Gastroesophageal sphincter (tissue), 4 donors: Measurements from ENCODE around the gene RCSD1. TPM values are rescaled to one million over a fixed set of nuclear protein-coding genes. Genes with fewer than 3 reads are reported as not detected.

Source experiments
- ATAC-seq: fragments of 150-250 bp; one replicate; pipeline ENCODE4 v1.9.1; 2016; ENCODE audit warnings: mild to moderate bottlenecking, moderate library complexity
- H3K27ac ChIP-seq, 4 donors: fragments of 200-600 bp; sonication (generic) in 3 of 4; 1 replicate in 3 of 4; 2 replicates in 1 of 4; pipeline ENCODE4 v1.5.1; 2016 to 2019
- H3K27me3 ChIP-seq: fragments of 200-600 bp; sonication (generic); one replicate; pipeline ENCODE4 v1.5.1; 2019
- H3K36me3 ChIP-seq, 2 donors: fragments of 200-600 bp; sonication (generic); one replicate each; pipeline ENCODE4 v1.5.1; 2019; ENCODE audit warnings: control low read depth in 1 of 2
- H3K4me1 ChIP-seq, 3 donors: fragments of 200-600 bp; sonication (generic); 1 replicate in 2 of 3; 2 replicates in 1 of 3; pipeline ENCODE4 v1.5.1; 2016 to 2019; ENCODE audit warnings: control low read depth in 2 of 3
- H3K4me3 ChIP-seq, 2 donors: fragments of 200-600 bp; sonication (generic); one replicate each; pipeline ENCODE4 v1.5.1; 2019; ENCODE audit warnings: mild to moderate bottlenecking in 1 of 2, moderate library complexity in 1 of 2
- H3K9me3 ChIP-seq, 3 donors: fragments of 200-600 bp; sonication (generic); one replicate each; pipeline ENCODE4 v1.5.1; 2017 to 2019; ENCODE audit warnings: control low read depth in 2 of 3
- EP300 ChIP-seq: sonication (generic); formaldehyde crosslinking; IDR thresholded peaks from one replicate; pipeline ENCODE4 v1.6.1; 2017; ENCODE audit warnings: antibody characterized with exemption, mild to moderate bottlenecking
- POLR2A ChIP-seq, 2 donors: fragments of 450-650 bp; IDR thresholded peaks; one replicate each; pipeline ENCODE4 v1.6.1; 2017; ENCODE audit warnings: antibody characterized with exemption in 2 of 2, mild to moderate bottlenecking in 2 of 2, moderate library complexity in 1 of 2
- POLR2AphosphoS5 ChIP-seq: sonication (generic); formaldehyde crosslinking; IDR thresholded peaks from one replicate; pipeline ENCODE4 v1.6.1; 2017; ENCODE audit warnings: antibody characterized with exemption
- WGBS, 2 donors: methylation state at CpG; one replicate each; pipeline ENCODE4 v1.1.5; 2018; ENCODE audit warnings: low coverage in 1 of 2; 5-methylcytosine and 5-hydroxymethylcytosine counted together
- total RNA-seq, 4 donors: library from RNA; depleted of rRNA; stranded (reverse); fragments of >200 nt; gene quantifications; one replicate each; pipeline ENCODE4 v1.1.0, GENCODE V29; 2016
- TF ChIP-seq, protein P1 (sequence below), 4 experiments: fragments of 200-600 bp in 2 of 4; fragments of 450-650 bp in 2 of 4; sonication (generic) in 1 of 4; IDR thresholded peaks; one replicate each; pipeline ENCODE4 v1.5.1; 2017 to 2019; ENCODE audit warnings: antibody characterized with exemption in 4 of 4, mild to moderate bottlenecking in 2 of 4, moderate library complexity in 2 of 4

RCSD1 gene
- total RNA-seq, 4 donors from 2014 or later = 14.5 to 20.6 (median 17.3) TPM

DNA sequence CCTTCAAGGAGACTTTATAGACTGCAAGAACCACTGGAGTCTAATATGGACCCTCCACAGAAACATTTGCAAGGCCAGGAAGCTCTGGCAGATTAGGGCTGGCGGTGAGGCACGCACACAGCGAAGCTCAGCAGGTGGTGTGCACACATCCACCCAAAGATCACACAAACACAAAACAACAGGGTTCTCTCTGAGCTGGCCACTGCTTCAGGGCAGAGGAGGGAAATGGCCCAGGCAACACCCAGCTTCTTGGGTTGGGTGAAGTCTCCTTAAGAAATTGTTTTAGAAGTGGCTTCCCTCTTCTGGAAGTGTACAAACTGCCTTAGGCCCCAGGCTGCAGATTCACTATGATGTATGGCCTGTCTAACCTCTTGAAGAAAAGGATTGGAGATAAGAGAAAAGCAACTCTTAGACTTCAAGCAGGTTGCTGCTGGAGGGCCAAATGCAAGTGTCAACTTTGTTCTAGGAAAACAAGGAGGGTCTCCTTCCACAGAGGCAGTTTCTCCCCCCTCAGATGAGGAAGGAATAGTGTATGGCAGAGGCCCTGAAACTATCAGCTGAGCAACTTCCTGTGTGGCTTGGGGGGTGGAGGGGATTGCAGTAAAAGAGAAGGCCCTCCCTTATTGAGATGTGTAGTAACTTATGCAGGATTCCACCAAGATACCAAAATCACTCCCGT, 2.0 kb downstream of the RCSD1 start:
- WGBS, 2 donors = 67 to 95% methylated on average over 2 to 3 of the region's 4 CpGs
- Histone ChIP-seq H3K4me3 (peak overlapping the region in 1 of 2 donors; percentile 76), H3K27me3 (no peaks in the 10 kb centered on the region), H3K36me3 (no peaks in the 10 kb centered on the region), H3K4me1 (peaks cover 0 to 86% (median 13%) of the 10 kb centered on the region in 3 donors), H3K27ac (peak overlapping the region in 3 of 4 donors; percentile 50 to 89 (median 78)), H3K9me3 (no peaks in the 10 kb centered on the region)
- no peak for TF ChIP-seq POLR2AphosphoS5
- no peak for TF ChIP-seq EP300
- TF ChIP-seq, protein P1, sequence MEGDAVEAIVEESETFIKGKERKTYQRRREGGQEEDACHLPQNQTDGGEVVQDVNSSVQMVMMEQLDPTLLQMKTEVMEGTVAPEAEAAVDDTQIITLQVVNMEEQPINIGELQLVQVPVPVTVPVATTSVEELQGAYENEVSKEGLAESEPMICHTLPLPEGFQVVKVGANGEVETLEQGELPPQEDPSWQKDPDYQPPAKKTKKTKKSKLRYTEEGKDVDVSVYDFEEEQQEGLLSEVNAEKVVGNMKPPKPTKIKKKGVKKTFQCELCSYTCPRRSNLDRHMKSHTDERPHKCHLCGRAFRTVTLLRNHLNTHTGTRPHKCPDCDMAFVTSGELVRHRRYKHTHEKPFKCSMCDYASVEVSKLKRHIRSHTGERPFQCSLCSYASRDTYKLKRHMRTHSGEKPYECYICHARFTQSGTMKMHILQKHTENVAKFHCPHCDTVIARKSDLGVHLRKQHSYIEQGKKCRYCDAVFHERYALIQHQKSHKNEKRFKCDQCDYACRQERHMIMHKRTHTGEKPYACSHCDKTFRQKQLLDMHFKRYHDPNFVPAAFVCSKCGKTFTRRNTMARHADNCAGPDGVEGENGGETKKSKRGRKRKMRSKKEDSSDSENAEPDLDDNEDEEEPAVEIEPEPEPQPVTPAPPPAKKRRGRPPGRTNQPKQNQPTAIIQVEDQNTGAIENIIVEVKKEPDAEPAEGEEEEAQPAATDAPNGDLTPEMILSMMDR (IDR thresholded peaks at IDR 0.05) = no peak
- TF ChIP-seq POLR2A (IDR thresholded peaks at IDR 0.05) = no peak
- ATAC-seq = peak; percentile 25

DNA sequence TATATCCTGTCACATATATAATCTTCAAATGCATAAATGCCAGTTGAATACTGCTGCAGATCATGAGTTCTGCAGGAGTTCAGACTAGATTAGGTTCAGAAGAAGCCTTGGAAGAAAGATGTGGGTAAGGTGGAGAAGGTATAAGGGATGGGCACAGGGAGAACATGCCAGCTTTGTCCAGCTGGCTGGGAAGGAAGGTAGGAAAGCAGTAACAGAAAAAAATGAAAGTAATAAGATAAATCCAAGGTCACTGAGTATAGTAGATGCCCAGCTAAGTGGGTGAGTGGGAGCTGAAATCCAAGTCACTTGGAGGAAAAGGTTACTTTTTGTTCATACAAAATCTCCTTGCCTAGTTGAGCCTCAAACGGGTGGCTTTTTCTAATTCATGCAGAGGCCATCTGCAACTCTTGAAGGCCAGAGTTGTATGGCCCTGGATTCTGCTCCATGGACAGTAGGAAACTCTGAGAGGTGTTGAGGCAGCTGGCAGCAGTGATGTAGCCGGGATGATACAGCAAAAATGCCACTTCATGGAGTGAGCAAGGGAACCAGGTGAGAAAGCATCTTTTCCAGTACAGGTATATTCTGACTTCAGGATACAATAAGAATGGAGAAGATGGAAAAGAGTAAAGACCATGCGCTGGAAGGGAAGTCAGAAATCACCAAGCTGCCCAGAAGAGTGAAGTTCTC, 3.4 kb downstream of the RCSD1 start:
- peaks cover 0 to 83% (median 13%) of the 10 kb centered on the region in 3 donors for H3K4me1 ChIP-seq
- no peak for ATAC-seq
- no peaks in the 10 kb centered on the region for H3K9me3 ChIP-seq
- no peaks in the 10 kb centered on the region for H3K27me3 ChIP-seq
- TF ChIP-seq, protein P1 (IDR thresholded peaks at IDR 0.05) = no peak
- TF ChIP-seq EP300 (no peak), POLR2A (IDR thresholded peaks at IDR 0.05) (no peak), POLR2AphosphoS5 (no peak)
- no peaks in the 10 kb centered on the region for H3K36me3 ChIP-seq
- H3K4me3 ChIP-seq = no peak overlapping the region
- no peak overlapping the region for H3K27ac ChIP-seq
- 77 to 83% methylated on average over 3 of the region's 3 CpGs for WGBS, 2 donors

GRCh38 chr1:167634435-167634834, 4.4 kb downstream of the RCSD1 start:
- Histone ChIP-seq H3K9me3 (no peaks in the 10 kb centered on the region), H3K4me3 (no peak overlapping the region), H3K4me1 (peaks cover 0 to 73% (median 9%) of the 10 kb centered on the region in 3 donors), H3K27me3 (no peaks in the 10 kb centered on the region), H3K36me3 (no peaks in the 10 kb centered on the region), H3K27ac (no peak overlapping the region)
- TF ChIP-seq EP300 (no peak), POLR2AphosphoS5 (no peak), POLR2A (IDR thresholded peaks at IDR 0.05) (no peak)
- TF ChIP-seq, protein P1 (IDR thresholded peaks at IDR 0.05) = no peak
- WGBS, 2 donors = 64 to 96% methylated on average over 2 of the region's 2 CpGs
- no peak for ATAC-seq

GRCh38 chr1:167635156-167635648, 5.2 kb downstream of the RCSD1 start:
- H3K9me3 ChIP-seq = no peaks in the 10 kb centered on the region
- H3K4me1 ChIP-seq = peaks cover 0 to 68% (median 6%) of the 10 kb centered on the region in 3 donors
- H3K27ac ChIP-seq = peak overlapping the region; percentile 4 to 42 (median 34)
- no peaks in the 10 kb centered on the region for H3K27me3 ChIP-seq
- peak overlapping the region in 1 of 2 donors; percentile 5 for H3K4me3 ChIP-seq
- TF ChIP-seq EP300 = no peak
- TF ChIP-seq POLR2AphosphoS5 = no peak
- TF ChIP-seq, protein P1 (IDR thresholded peaks at IDR 0.05) = no peak
- no peak for TF ChIP-seq POLR2A (IDR thresholded peaks at IDR 0.05)
- peak; percentile 57 for ATAC-seq
- H3K36me3 ChIP-seq = peaks cover 0 to 8% of the 10 kb centered on the region in 2 donors
- 34 to 86% methylated on average over 1 to 9 of the region's 19 CpGs for WGBS, 2 donors
